WERI-Rb-1 (cell line): ENCODE data around the gene ENOX1.

Source experiments
- DNase-seq: peaks from one replicate; pipeline ENCODE4 v3.0.0-alpha.2; 2020
- H3K27ac ChIP-seq: fragments of 250-450 bp; sonication (Bioruptor Pico); 2 replicates; pipeline ENCODE4 v1.5.1; 2020; ENCODE audit warnings: mild to moderate bottlenecking, moderate library complexity
- H3K27me3 ChIP-seq: fragments of 250-450 bp; sonication (Bioruptor Pico); 2 replicates; pipeline ENCODE4 v1.5.1; 2021; ENCODE audit warnings: mild to moderate bottlenecking, low read depth, moderate library complexity; ENCODE audit not compliant: insufficient read depth, severe bottlenecking
- H3K36me3 ChIP-seq: fragments of 250-450 bp; sonication (Bioruptor Pico); 2 replicates; pipeline ENCODE4 v1.5.1; 2020; ENCODE audit warnings: mild to moderate bottlenecking, moderate library complexity
- H3K4me3 ChIP-seq: 2 replicates; pipeline ENCODE4 v1.5.1; 2011; ENCODE audit warnings: low read depth, mild to moderate bottlenecking, control low read depth, low read length
- H3K9me3 ChIP-seq: fragments of 250-450 bp; sonication (Bioruptor Pico); 2 replicates; pipeline ENCODE4 v1.5.1; 2021; ENCODE audit warnings: mild to moderate bottlenecking, moderate library complexity; ENCODE audit not compliant: severe bottlenecking
- TF ChIP-seq, protein P1 (sequence below): IDR thresholded peaks from 2 replicates; pipeline ENCODE4 v1.5.1; 2011; ENCODE audit warnings: low read depth, mild to moderate bottlenecking, control low read depth, inconsistent platforms, low read length

ENOX1 gene

DNA sequence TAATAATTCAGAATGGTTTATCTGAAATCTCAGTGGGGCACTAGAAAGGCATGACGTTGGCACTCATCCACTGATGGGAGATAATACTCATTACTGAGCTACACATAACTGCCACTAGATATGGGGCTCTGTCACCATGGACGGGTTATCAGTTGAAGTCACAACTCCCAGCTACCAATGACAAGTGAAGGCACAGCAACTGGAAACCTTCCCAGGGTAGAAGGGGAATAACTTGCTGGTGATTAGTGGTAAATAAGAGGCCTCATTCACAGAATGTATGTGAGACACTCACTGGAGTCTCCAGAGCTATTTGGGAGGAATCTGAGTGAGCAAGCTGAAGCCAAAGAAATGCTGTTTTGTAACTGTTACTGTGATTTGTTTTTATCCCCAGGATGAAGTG lies 249.6 kb downstream of the ENOX1 start:
- TF ChIP-seq, protein P1, sequence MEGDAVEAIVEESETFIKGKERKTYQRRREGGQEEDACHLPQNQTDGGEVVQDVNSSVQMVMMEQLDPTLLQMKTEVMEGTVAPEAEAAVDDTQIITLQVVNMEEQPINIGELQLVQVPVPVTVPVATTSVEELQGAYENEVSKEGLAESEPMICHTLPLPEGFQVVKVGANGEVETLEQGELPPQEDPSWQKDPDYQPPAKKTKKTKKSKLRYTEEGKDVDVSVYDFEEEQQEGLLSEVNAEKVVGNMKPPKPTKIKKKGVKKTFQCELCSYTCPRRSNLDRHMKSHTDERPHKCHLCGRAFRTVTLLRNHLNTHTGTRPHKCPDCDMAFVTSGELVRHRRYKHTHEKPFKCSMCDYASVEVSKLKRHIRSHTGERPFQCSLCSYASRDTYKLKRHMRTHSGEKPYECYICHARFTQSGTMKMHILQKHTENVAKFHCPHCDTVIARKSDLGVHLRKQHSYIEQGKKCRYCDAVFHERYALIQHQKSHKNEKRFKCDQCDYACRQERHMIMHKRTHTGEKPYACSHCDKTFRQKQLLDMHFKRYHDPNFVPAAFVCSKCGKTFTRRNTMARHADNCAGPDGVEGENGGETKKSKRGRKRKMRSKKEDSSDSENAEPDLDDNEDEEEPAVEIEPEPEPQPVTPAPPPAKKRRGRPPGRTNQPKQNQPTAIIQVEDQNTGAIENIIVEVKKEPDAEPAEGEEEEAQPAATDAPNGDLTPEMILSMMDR = no peak
- no peak overlapping the region for H3K4me3 ChIP-seq
- no peaks in the 10 kb centered on the region for H3K36me3 ChIP-seq
- no peaks in the 10 kb centered on the region for H3K9me3 ChIP-seq
- no peaks in the 10 kb centered on the region for H3K27me3 ChIP-seq
- H3K27ac ChIP-seq = no peak overlapping the region
- no peak for DNase-seq

DNA sequence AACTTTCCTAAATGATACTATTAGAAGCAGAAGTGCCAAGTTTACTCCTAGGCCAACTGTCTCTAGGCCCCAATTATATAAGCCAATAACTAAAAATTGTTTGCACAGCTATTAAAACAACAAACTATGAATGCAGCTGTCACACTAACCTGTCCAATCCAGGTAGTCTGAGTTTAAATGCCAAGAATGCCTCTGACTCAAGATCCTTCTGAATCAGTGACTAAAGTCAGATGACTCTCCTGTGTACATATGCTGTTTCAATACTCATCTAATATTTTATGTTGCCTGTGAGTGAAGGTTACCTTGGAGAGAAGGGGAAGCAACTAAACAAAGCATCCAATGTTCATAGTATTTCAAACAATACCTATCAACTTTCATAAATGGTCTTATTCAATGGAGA lies 257.0 kb downstream of the ENOX1 start:
- Histone ChIP-seq H3K9me3 (no peaks in the 10 kb centered on the region), H3K27me3 (no peaks in the 10 kb centered on the region), H3K27ac (no peak overlapping the region), H3K36me3 (no peaks in the 10 kb centered on the region), H3K4me3 (no peak overlapping the region)
- TF ChIP-seq, protein P1 = no peak
- DNase-seq = no peak

DNA sequence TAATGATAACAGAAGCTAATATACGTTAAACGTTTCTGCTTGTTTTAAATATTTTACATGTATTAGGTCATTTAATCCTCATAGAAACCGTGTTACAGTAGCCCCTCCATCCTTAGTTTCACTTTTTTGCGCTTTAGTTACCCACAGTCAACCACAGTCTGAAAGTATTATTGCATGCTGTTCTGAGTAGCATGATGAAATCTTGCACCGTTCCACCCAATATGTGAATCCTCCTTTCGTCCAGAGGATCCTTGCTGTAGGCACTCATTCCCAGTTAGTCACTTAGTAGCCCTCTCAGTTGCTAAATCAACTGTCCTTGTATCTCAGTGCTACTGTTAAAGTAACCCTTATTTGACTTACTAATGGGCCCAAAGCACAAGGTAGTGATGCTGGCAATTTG lies 257.8 kb downstream of the ENOX1 start:
- TF ChIP-seq, protein P1 = no peak
- Histone ChIP-seq H3K27ac (no peak overlapping the region), H3K4me3 (no peak overlapping the region), H3K36me3 (no peaks in the 10 kb centered on the region), H3K9me3 (no peaks in the 10 kb centered on the region), H3K27me3 (no peaks in the 10 kb centered on the region)
- DNase-seq = no peak

DNA sequence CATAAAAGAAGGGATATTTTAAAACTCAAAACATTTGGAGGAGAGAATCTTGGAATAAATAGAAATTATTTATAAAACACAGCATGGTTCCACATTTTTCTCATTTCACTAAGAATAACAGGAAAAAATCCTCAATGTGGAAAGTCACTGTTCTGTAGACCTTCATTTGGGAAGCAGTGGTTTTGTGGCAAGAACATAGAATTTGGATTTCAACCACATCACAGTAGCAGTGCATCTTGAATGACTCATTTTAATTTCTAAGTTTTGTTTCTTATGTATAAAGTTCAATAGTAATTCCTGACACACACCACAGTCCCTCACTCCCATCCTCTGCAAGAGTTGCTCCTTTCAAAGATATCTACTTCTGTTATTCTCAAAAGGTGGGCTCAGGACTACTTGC lies 264.0 kb downstream of the ENOX1 start:
- H3K36me3 ChIP-seq = no peaks in the 10 kb centered on the region
- H3K27ac ChIP-seq = no peak overlapping the region
- no peaks in the 10 kb centered on the region for H3K9me3 ChIP-seq
- no peaks in the 10 kb centered on the region for H3K27me3 ChIP-seq
- H3K4me3 ChIP-seq = no peak overlapping the region
- no peak for DNase-seq
- TF ChIP-seq, protein P1 = no peak

DNA sequence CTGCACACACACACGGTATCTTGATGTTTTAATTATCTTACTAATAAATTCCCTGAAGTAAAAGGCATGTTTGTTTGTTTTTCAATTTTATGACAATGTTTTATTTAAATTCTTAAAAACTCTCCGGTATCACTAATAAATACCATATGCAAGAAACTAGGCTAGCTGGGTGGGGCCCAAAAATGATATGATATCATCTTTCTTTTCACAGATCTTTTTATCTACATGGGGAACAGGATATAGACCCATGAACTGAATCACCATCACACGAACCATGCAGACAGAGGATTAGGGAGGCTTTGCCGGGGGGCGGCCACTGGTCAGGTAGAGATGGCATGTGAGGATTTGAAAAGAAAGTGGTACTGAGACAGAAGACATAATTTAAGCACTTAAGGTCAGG lies 266.4 kb downstream of the ENOX1 start:
- H3K4me3 ChIP-seq = no peak overlapping the region
- H3K27me3 ChIP-seq = no peaks in the 10 kb centered on the region
- no peaks in the 10 kb centered on the region for H3K9me3 ChIP-seq
- TF ChIP-seq, protein P1 = no peak
- no peaks in the 10 kb centered on the region for H3K36me3 ChIP-seq
- no peak overlapping the region for H3K27ac ChIP-seq
- DNase-seq = no peak

DNA sequence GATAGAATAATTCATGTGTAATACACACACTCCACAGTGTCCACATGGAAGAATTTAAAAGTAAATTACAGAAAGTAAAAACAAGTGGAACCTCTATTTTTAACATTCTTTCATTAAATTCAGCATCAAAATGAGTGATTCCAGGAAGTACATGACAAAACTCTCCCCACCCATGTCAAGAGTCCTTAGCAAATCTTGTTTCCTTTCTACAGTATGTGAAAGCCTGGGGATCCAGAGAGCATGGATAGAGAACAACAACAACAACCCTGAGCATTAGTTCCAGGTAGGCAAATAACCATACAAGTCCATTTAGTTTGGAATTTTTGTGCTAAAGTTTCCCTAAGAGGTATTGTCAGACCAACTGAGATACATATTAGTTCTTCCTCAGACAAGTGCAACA lies 267.9 kb downstream of the ENOX1 start:
- DNase-seq = no peak
- H3K36me3 ChIP-seq = no peaks in the 10 kb centered on the region
- no peak overlapping the region for H3K27ac ChIP-seq
- TF ChIP-seq, protein P1 = no peak
- no peaks in the 10 kb centered on the region for H3K9me3 ChIP-seq
- H3K4me3 ChIP-seq = no peak overlapping the region
- H3K27me3 ChIP-seq = no peaks in the 10 kb centered on the region
